Measurements from ENCODE around the gene MTMR2. TPM values are rescaled to one million over a fixed set of nuclear protein-coding genes. Genes with fewer than 3 reads are reported as not detected.

MTMR2 gene
- total and polyA plus RNA-seq, 2 donors (not counting 3 experiments of a cell fraction or from before 2014, with no cell fraction given): 19.5 to 49.5 TPM

DNA sequence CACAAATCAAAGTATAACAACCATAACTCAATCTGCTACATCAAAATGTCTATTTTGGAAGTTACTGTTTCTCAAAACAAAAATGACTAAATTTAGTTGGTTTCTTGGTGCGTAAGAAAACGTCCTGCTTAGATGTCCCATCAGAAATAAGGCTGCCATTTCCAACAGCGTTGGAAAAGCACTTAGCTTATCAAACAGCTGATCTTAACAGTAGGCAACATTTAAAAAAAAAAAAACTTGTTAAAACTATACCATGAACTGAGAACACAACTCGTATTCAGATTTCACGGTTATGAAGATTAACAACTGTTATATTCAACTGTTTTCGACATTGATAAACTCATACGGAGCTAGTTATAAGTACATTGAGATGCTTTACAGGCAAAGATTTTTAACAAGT, 131.2 kb downstream of the MTMR2 start:
- ChIA-PET CTCF (interaction anchor here (7.1 kb wide), 1 partner anchor 602 kb away, joined by 40 read pairs; no protein-coding TSS in a partner anchor), POLR2A (no interaction called here)
- dilution Hi-C loops (cut with MboI; ENCODE audit: extremely low pct_ligation_motif_present, low sequenced_read_pairs): no loop called here
- no peak for DNase-seq (ENCODE audit: low read depth, low spot score)
- TF ChIP-seq MAX (IDR thresholded peaks at IDR 0.05; ENCODE audit: insufficient read depth, insufficient read length) (no peak), FOS (IDR thresholded peaks at IDR 0.05; ENCODE audit: borderline replicate concordance, insufficient read depth, low read length) (no peak), POLR2AphosphoS5 (IDR thresholded peaks at IDR 0.05; ENCODE audit: insufficient read depth, low read depth, low read length) (no peak), JUN (IDR thresholded peaks at IDR 0.05; ENCODE audit: borderline replicate concordance, insufficient read depth, insufficient read length, low read depth) (no peak), MYC (IDR thresholded peaks at IDR 0.05; ENCODE audit: low read depth, low read length) (no peak), POLR2A (IDR thresholded peaks at IDR 0.05; ENCODE audit: low read depth, low read length) (no peak), GATA2 (IDR thresholded peaks at IDR 0.05; ENCODE audit: insufficient read depth, insufficient read length, low read depth, low read length) (no peak), EZH2 (IDR thresholded peaks at IDR 0.05; ENCODE audit: borderline replicate concordance, low read depth, low read length, severe bottlenecking) (no peak)
- TF ChIP-seq, protein P1, sequence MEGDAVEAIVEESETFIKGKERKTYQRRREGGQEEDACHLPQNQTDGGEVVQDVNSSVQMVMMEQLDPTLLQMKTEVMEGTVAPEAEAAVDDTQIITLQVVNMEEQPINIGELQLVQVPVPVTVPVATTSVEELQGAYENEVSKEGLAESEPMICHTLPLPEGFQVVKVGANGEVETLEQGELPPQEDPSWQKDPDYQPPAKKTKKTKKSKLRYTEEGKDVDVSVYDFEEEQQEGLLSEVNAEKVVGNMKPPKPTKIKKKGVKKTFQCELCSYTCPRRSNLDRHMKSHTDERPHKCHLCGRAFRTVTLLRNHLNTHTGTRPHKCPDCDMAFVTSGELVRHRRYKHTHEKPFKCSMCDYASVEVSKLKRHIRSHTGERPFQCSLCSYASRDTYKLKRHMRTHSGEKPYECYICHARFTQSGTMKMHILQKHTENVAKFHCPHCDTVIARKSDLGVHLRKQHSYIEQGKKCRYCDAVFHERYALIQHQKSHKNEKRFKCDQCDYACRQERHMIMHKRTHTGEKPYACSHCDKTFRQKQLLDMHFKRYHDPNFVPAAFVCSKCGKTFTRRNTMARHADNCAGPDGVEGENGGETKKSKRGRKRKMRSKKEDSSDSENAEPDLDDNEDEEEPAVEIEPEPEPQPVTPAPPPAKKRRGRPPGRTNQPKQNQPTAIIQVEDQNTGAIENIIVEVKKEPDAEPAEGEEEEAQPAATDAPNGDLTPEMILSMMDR (IDR thresholded peaks at IDR 0.05; ENCODE audit: extremely low read depth in 1 of 2, insufficient read depth in 1 of 2, low read depth in 1 of 2, low read length in 2 of 2): no peak
- H4K20me1 ChIP-seq (replicated peaks; ENCODE audit: control insufficient read depth, extremely low read depth, insufficient read depth, low read length): no peaks in the 10 kb centered on the region
- no peaks in the 10 kb centered on the region for H3K9me1 ChIP-seq (replicated peaks; ENCODE audit: control insufficient read depth, extremely low read depth, insufficient read depth, low read length)
- no peaks in the 10 kb centered on the region for H3K36me3 ChIP-seq (ENCODE audit: control insufficient read depth in 2 of 2, extremely low read depth in 1 of 2, insufficient read depth in 2 of 2, low read length in 2 of 2)
- no peak for FAIRE-seq
- no peak overlapping the region for H2AFZ ChIP-seq (ENCODE audit: low read depth, low read length)
- H3K9me3 ChIP-seq (replicated peaks; ENCODE audit: control insufficient read depth, insufficient read depth, low read length): no peaks in the 10 kb centered on the region
- intact Hi-C loops (cut with micrococcal nuclease): no loop called here
- BruUV-seq (replicated peaks): no TSS peak
- H3K79me2 ChIP-seq (ENCODE audit: control insufficient read depth, insufficient read depth, low read length): peaks cover 63% of the 10 kb centered on the region
- no peak overlapping the region for H3K27ac ChIP-seq (ENCODE audit: insufficient read depth, low read depth, low read length)
- peaks cover 21% of the 10 kb centered on the region for H3K4me1 ChIP-seq (ENCODE audit: control insufficient read depth, extremely low read depth, insufficient read depth, low read length)
- H3K4me2 ChIP-seq (ENCODE audit: insufficient read depth, low read length): no peak overlapping the region
- no peak overlapping the region for H3K4me3 ChIP-seq (replicated peaks in 1 of 3; ENCODE audit: insufficient read depth in 1 of 3, low read depth in 1 of 3, low read length in 3 of 3)
- H3K27me3 ChIP-seq (ENCODE audit: control insufficient read depth in 2 of 2, insufficient read depth in 2 of 2, low read length in 2 of 2): no peaks in the 10 kb centered on the region
- no peak overlapping the region for H3K9ac ChIP-seq (replicated peaks; ENCODE audit: extremely low read depth, insufficient read depth, low read length)

Measured in endothelial cell of umbilical vein (primary cell).